IPS DF 4.7 (cell line): ENCODE results near the gene SERPINA6.
"Not testable (repeated sequence)": the region's sequence is repeated elsewhere in the genome, so short reads cannot be mapped to it uniquely, and the experiment has no call there.

Experiments
- DNase-seq: peaks from one replicate; pipeline ENCODE4 v3.0.0-alpha.2; 2013; ENCODE audit warnings: low spot score; ENCODE audit errors: extremely low read depth

The SERPINA6 gene

DNA sequence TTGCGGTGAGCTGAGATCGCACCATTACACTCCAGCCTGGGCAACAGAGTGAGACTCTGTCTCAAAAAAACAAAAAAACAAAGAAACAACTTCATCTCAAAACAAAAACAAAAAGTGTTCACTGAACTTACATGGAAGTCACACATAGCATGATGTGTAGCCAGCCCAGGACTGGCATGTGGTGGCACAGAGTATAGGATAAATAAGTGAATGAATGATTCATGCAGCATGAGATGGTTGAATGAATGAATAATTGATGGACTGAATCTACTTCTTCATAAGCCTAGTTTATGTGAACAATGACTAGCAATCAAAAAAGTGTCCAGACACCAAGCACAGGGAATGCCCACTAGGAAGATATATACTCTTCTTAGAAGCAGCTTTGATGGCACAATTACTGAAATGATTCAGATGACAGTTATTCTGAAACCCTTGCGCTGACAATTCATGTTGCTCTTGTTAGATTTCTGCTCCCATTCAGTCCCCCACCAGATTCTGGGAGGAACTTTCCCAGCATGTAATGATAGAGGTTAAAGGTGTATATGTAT lies 31.6 kb upstream of the SERPINA6 start:
- no peak for DNase-seq

DNA sequence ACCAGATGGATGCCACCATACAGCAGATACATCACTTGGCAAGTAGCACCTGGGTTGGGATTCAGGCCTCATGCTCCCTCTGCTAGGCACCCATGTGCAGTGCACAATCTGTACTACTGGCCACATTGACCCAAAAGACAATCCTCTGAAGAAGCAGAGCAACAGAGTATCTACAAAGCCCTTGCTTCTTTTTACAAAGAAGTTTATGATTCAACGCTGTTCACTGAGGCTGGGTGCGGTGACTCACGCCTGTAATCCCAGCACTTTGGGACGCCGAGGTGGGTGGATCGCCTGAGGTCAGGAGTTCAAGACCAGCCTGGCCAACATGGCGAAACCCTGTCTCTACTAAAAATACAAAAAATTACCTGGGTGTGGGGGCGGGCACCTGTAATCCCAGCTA lies 31.1 kb upstream of the SERPINA6 start:
- not testable (repeated sequence) for DNase-seq

DNA sequence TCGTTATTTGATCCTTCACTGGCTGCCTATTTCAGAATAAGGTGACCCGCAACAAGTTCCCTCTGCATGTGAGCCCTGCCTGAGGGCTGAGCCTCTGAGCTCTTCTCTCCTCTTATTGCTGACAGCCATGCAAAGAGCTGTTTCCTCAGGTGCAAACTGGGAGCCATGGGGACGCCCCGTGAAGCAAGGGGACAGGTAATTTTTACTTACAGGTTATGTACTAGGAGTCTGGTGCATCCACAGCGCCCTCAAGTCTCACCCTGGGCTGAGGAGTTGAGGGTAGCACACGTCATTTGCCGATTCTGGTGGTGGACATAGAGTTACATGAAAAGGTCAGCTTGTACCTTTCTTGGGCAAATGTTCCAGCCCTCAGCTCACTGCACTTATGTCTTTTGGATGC lies 26.1 kb upstream of the SERPINA6 start:
- DNase-seq: no peak

DNA sequence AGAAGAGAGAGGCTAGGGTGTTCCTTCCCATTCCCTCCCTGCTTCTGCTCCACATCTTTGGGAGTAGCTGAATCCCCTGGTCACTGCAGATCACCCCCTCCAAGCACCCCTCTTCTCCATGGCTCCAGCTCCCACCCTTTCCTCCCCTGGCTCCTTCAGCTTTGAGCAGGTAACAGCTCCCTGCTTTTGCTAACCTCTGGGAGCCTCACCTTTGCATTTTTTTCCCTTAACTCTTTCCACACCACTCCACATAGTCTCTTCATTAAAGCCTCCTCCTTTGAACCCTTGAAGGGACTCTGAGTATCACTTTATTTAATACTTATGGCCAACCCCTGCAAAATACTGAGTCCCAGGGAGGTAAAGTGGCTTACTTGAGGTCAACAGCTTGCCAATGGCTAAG lies 25.7 kb upstream of the SERPINA6 start:
- DNase-seq: no peak

GRCh38 chr14:94346841-94347240 lies 23.7 kb upstream of the SERPINA6 start:
- DNase-seq: no peak

GRCh38 chr14:94346065-94346786 lies 23.1 kb upstream of the SERPINA6 start:
- not testable (repeated sequence) for DNase-seq

DNA sequence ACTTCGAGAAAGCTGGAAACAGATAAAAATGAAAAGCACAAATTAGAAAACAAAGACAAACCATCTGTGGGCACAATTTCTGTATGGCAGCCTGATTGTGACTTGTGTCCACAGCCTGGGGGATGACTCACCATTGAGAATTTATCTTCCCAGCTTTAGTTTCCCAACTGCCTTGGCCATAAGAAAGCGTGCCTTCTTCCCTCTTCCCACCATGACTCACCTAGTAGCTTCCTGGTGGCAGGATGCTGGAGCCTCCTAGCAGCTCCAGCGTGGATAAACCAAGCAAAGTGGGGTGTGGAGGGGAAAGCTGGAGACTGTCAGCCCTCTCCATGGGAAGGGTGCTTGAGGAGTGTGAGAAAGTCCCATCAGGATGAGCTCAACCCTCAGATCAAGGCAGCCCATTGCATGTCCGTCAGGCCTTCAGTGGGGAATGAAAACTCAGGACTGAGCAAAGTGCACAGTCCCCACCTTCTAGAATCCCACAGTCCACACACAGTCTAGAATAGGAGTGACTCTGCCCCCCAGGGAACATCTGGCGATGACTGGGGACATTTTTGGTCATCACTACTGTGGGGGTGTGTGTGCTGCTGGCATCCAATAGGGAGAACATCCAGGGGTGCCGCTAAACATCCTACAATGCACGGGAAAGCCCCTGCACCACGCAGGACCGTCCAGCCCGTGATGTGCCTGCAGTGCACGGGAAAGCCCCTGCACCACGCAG lies 22.4 kb upstream of the SERPINA6 start:
- no peak for DNase-seq

DNA sequence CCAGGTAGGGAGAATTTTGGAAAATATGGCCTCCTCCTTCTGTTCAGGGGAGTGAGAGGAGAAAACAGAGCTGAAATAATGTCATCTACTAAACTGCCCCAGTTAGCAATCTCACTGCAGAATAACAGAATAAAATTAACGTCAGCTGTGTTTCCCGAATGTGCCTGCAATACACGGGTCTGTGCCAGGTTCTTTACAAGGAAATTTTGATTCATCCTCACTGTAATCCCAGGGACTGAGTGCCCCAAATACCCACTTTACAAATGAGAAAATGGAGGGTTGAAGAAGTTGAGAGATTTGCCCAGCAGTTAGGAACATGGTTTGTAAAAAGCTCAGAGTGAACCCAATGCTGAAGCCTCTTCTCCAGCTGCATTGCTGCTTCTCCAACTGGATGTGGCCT lies 21.3 kb upstream of the SERPINA6 start:
- DNase-seq: no peak

- DNase-seq: no peak
These were observed 20.3 kb upstream of the SERPINA6 start for GRCh38 chr14:94343238-94344005.

DNA sequence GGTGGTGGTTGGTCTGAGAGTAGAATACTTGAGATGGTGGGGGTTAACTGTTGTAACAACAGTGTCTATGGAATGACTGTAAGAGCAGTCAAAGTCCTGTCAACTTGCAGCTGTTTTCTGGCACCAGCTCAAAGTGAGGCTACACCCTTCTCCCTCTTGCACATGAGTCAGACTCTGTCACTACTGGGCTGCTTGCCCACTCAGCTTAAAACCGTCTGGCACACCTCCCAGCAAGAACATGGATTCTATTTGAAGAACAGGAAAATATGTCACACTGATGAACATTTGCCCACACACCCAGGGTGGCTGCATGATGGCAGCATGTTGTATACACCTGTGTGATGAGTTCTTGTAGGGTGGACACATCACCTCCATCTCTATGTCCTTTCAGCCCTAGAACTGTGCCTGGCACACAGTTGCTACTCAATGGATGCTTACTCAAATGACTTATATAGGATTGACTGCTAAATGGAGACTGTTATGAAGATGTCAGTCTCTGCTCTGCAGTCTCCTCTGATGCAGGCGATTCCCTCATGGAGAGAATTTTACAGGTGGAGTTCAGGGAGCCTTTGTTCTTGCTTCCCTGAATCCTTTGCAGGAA lies 19.3 kb upstream of the SERPINA6 start:
- DNase-seq: no peak

DNA sequence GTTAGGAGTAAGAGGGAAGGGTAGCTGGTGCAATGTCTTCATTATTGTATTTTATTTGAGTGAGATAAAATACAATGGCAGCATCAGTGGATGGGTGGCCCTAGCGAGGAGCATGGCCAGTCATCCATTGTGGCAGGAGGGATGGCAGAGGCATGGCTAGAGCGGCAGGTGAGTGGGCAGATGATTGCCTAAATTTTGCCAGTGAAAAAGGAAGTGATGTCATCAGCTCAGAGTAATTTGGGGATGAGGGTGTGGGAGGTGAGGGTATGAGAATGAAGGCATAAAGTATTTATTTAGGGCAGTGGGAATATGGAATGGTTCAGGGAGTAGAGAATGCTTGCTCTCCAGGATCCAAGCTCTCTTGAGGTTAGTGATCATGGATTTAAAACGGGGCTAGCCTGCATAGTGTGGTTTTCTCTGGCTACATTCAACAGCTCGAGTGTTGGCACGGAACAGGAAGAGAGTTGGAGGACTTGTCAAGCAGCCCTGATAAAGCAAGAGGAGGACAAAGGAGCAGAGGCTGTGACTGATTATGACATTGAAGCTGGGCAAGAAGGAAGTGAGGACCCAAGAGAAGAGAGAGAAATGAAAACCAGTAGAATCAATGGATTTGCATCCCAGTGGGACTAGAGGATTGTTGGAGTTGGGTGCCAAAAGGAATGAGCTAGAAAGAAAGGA lies 18.7 kb upstream of the SERPINA6 start:
- no peak for DNase-seq

- DNase-seq: no peak
These were observed 17.4 kb upstream of the SERPINA6 start for GRCh38 chr14:94340533-94340932.

DNA sequence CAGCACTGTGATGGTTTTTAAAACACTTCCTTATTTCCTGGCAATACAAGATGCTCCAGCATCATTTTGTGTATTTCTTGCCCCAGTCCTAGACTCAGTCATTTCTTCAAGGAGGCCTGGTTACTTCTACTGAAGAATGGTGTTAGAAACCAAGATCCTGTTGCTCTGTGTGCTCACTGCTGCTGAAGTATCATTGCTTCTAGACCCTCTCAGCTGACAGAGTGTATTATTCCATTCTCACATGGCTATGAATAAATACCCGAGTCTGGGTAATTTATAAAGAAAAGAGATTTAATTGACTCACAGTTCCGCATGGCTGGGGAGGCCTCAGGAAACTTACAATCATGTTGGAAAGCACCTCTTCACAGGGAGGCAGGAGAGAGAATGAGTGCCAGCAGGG lies 14.9 kb upstream of the SERPINA6 start:
- no peak for DNase-seq

GRCh38 chr14:94337274-94337673 lies 14.1 kb upstream of the SERPINA6 start:
- DNase-seq: no peak

DNA sequence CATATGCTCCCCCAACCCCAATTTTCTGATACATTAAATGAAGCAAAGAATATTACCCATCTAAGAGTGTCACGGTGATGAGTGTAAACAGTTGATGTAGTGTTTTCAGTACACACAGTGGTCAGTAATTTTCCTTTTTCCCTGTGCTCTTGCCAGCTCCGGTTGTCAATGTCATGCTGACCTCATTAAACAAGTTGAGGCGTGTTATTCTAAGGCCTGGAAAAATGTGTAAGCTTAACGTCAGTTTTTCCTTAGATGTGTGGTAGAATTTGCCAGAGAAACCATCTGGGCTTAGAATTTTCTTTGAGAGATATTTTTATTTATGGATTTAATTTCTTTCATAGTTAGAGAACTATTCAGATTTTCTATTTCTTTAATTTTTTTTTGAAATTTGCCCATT lies 11.7 kb upstream of the SERPINA6 start:
- no peak for DNase-seq

GRCh38 chr14:94332587-94332986 lies 9.5 kb upstream of the SERPINA6 start:
- DNase-seq: no peak

- no peak for DNase-seq
These were observed 9.0 kb upstream of the SERPINA6 start for GRCh38 chr14:94332063-94332583.

- DNase-seq: no peak
These were observed 8.3 kb upstream of the SERPINA6 start for GRCh38 chr14:94331462-94331861.

DNA sequence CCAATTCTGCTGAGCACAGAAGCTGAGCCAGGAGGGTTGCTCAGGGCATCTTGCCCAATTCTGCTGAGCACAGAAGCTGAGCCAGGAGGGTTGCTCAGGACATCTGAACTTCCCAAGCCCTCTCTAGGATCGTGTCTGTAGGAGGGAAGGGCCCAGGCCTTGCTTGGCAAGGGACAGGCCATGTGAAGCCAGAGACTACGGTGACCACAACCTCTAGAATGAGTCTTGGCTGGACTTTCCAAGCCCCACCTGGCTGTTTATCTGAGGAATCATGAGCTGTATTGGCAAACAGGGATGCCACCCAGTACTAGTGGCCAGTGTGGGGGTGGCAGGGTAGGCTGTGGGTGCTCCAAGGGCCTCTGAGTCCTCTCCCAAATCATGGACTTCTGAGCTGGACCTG lies 7.7 kb upstream of the SERPINA6 start:
- no peak for DNase-seq

GRCh38 chr14:94330432-94330831 lies 7.3 kb upstream of the SERPINA6 start:
- no peak for DNase-seq

- DNase-seq: no peak
These were observed 6.7 kb upstream of the SERPINA6 start for GRCh38 chr14:94329857-94330256.
